NCI-H1105 (cell line): ENCODE results near the gene PRRC2C.
"Not testable (repeated sequence)": the region's sequence is repeated elsewhere in the genome, so short reads cannot be mapped to it uniquely, and the experiment has no call there.

Source experiments
- DNase-seq: peaks from one replicate; lab custom pipeline; 2025; lab: John Stamatoyannopoulos, UW

The PRRC2C gene

DNA sequence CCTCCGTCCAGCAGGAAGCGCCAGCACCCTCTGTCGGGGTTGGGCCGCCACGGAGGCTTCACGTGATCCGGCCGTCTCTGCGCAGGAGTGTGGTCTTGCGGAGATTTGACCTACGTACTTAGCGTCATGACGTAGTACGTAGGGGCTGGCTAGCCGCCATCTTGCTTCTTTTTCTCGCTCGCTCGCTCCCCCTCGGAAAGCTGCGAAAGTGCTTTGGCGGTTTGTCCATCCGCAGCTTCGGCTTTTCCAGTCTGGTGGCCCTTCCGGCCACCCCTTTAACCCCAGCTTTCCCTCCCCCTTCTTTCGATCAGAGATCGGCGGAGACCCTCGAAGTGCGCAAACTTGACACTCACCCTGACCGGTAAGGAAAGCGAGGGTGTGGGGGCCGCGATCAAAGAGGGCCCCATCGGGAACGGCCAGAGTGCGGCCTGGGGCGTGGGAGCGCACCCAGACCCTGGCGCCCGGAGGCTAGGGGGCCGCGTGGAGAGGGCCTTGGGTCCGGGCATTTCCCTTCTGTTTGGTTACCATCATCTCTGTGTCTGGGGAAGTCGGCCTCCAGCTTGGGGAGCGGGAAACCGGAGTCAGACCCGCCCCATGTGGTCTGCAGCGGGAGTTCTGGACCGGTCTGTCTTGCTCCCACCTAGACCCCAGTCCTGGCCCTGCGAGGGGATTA, at the start of gene PRRC2C:
TSS of gene PRRC2C (plus strand) at position 156 of the 673 bp plus-strand sequence. CDS start 26,559 bp downstream, outside the sequence.
- DNase-seq = peak; percentile 95

DNA sequence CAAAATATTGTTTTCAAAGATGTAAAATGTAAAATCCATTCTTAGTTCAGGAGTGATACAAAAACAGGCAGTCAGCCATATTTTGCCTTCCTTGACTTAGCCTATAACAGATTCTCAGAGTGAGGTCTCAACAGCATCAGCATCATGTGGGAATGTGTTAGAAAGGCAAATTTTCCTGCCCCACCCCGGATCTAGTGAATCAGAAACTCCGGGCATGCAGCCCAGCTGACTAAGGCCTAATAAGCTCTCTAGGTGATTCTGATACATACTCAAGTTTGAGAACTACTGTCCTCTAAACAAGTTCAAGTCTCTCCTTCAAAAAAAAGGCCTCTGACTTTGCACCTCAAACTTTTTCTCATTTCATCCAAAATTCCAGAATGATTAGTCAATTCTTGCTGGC, 46.9 kb upstream of the PRRC2C start:
- DNase-seq = no peak

DNA sequence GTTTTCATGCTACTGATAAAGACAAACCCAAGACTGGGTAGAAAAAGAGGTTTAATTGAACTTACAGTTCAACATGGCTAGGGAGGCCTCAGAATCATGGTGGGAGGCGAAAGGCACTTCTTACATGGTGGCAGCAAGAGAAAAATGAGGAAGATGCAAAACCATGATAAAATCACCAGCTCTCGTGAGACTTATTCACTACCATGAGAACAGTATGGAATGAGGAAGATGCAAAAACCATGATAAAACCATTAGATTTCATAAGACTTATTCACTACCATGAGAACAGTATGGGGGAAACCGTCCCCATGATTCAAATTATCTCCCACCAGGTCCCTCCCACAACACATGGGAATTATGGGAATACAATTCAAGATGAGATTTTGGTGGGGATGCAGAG, 45.1 kb upstream of the PRRC2C start:
- not testable (repeated sequence) for DNase-seq

DNA sequence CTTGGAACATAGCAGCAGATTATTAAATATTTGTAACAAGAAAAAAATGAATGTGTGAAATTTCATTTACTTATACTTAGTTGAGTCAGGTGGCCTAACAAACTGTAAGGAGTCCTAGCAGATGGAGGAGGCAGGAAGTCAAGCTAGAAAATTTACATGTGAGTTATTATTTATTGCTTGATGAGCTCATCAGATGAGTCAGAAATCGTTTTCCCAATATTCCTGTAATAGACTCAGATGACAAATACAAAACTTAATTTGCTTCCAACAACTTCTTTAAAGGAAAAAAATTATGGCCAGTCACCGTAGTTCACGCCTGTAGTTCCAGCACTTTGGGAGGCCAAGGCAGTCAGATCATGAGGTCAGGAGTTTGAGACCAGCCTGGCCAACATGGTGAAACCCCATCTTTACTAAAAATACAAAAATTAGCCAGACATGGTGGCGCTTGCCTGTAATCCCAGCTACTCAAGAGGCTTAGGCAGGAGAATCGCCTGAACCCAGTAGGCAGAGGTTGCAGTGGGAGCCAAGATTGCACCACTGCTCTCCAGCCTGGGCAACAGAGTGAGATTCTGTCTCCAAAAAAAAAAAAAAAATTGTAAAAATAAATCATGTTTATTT, 43.9 kb upstream of the PRRC2C start:
- not testable (repeated sequence) for DNase-seq

DNA sequence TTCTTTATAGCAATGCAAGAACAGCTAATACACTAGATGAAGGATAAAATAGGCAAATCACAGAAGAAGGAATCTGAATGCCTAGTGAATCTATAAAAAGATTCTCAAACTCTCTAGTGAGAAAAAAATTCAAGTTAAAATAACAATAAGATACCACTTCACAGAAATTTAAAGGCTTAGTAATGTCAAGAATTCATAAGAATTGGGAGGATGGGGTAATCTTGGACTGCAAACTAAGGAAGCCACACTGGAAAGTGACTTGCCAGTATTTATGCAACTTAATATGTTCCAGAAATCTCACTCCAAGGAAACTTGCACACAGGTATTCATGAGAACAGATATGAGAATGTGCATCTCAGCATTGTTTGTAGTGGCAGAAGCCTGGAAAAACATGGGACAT, 38.9 kb upstream of the PRRC2C start:
- no peak for DNase-seq

DNA sequence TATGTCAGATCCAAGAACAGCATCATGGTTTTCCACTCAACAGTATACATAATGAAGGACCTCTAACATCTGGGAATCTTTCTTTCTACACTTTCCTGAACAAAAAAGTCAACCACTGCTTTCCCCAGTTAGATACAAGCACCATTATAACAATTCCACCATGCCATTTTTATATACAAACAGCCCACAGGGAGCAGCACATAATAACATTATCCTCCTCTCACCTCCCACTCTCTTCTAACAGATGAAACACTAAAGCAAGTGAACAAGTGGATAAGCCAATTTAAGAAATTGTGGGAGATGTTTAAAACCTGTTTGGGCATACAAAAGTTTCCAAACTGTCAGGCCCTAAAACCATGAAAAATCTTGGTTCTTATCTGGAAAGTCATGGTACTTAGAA, 29.4 kb upstream of the PRRC2C start:
- DNase-seq = no peak

DNA sequence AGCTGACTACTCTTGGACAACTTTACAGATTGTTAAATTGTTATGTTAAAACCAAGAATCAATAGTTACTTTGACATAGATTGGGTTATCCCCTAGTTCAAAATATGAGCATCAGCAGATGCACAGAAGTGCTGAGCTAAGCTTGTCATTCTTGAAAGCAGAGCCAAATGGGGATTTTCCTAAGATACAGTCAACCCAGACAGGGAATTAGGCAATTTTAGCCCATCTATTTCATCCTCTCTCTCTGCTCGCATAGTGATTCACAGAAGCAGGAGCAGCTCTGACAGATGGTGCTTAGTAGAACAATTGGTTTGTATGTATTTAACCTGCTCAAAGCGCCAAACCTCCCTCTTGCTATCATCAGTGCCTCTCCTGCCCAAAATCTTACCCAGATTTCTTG, 27.9 kb upstream of the PRRC2C start:
- no peak for DNase-seq

DNA sequence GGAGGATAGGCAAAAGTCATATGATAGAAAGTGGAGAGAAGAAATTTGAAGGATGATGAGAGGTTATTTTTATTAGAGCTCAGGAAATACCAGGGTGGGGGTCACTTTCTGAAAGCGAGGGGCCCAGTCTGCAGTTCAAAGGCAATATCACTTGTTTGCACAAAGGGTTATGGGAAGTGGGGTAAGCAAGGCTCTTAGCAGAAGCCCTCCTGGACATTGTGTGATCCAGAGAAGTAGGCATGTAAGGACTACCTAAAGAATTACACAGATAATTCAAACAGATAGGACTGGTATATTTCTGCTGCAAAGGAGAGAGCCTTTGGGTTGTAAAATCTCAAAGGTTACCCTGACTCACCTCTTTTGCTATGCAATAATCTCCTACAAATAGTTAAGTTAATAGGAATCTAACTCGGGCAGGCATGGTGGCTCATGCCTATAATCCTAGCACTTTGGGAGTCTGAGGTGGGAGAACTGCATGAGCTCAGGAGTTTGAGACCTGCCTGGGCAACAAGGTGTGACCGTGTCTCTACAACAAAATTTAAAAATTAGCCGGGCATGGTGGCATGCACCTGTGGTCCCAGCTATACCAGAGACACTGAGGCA, 25.2 kb upstream of the PRRC2C start:
- DNase-seq = no peak

DNA sequence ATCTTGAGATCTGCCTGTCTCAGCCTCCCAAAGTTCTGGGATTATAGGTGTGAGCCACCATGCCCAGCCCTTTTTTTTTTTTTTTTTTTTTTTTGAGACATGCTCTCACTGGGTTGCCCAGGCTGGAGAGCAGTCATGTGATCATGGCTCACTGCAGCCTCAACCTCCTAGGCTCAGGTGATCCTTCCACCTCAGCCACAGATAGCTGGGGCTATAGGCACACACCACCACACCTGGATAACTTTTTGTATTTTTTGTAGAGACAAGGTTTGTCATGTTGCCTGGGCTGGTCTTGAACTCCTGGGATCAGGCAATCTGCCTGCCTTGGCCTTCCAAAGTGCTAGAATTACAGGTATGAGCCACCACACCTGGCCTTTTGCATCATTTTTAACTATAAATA, 17.7 kb upstream of the PRRC2C start:
- DNase-seq = no peak

DNA sequence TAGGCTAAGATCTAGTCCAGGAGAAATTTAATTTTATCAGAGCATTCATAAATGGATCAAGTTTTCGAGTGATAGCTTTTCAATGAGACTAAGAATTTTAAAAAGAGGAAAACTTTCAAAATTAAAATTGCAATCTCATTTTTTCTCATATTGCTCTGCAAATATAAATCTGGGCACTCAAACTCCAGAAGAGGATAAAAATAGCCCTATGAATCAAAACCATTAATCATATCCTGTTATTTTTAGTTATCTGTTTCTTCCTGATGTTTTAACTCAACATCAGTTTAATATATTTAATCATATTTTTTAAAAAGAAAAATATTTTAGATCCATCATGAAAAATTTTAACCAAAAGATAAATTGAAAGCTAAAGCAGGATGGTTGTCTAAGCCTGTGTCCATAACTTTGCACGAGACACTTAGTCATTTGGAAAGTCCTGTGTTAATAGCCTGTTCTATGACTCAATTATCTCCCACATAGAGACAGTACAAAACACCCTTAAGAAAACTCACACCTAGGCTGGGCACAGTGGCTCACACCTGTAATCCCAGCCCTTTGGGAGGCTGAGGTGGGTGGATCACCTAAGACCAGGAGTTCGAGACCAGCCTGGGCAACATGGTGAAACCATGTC, 17.1 kb upstream of the PRRC2C start:
- DNase-seq = no peak

DNA sequence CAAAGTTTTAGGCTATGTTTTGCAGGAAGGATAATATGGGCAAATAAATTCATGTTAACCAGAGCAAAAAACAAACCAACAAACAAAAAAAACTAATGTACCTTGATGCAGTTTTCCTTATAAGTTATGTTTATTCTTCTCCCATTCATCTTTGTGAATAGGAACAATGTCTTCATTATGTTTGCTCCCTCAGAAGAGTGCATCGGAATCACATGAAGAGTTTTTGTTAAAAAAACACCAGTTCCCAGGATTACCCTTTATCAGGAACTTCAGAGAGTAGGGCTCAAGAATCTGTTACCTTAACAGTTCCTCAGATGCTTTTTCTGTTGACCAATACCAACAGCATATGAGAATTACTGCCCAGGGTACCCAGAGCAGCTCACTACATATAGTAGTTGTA, 14.6 kb upstream of the PRRC2C start:
- DNase-seq = no peak

DNA sequence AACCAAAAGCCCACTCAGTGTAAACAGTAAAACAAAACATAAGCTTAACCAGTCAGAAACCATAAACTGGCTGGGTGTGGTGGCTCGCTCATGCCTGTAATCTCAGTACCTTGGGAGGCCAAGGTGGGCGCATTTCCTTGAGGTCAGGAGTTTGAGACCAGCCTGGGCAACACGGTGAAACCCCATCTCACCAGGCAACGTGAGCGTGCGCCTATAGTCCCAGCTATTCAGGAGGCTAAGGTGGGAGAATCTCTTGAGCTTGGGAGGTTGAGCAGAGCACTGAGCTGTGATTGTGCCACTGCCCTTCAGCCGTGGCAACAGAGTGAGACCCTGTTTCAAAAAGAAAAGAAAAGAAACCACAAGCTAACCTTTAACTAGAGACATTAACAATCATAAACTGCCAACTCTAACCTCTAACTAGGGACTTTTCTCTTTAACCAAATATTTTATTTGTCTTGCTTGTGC, 13.1 kb upstream of the PRRC2C start:
- no peak for DNase-seq

DNA sequence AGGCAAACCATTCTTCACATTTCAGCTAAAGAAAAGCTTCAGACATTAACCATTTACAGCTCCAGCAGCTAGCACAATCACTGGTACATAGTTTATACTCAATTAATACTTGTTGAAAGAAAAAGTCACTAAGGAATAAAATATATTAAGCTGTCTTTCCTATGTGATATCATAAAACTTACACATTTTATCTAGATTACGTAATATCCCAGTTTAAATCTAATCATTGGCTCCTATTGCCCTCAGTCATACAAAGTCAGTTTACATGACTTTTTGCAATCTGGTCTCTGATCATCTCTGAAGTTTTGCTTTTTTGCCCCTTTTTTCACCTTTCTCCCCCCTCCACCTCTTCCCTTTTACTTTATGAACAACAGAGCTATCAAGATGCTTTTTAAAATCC, 8.5 kb upstream of the PRRC2C start:
- DNase-seq = no peak

DNA sequence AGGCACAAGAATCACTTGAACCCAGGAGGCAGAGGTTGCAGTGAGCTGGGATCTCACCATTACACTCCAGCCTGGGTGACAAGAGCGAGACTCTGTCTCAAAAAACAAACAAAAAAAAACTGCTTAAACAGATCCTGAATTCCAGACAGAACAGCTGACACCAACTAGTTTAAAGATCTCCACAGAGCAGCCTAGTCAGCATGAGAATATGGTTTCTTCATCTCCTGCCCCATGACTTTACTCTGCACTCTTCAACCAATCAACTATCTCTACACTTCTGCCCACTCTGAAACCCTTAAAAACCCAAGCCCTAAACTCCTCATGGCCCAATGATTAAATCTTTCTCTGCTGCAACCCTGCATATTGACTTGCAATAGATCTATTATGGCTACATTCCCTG, 7.5 kb upstream of the PRRC2C start:
- no peak for DNase-seq

DNA sequence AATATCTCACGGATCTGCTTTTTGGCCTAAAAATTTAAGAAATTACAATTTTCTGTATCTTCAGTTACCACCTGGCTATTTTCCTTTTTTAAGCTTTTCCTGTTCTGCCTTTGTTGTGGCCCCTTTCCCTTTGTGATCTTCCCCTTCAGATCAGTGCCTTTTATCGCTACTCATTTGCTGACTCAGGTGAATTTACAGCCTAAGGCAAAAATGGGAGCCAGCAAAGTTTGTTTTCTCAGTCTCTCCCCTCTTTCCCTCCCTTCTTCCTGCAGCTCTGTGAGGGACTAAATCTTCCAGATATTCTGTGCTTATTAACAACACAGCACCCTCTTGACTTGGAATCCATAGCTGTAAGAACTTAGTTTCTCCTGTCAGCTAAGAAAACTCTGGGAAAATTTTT, 5.3 kb upstream of the PRRC2C start:
- DNase-seq = no peak

DNA sequence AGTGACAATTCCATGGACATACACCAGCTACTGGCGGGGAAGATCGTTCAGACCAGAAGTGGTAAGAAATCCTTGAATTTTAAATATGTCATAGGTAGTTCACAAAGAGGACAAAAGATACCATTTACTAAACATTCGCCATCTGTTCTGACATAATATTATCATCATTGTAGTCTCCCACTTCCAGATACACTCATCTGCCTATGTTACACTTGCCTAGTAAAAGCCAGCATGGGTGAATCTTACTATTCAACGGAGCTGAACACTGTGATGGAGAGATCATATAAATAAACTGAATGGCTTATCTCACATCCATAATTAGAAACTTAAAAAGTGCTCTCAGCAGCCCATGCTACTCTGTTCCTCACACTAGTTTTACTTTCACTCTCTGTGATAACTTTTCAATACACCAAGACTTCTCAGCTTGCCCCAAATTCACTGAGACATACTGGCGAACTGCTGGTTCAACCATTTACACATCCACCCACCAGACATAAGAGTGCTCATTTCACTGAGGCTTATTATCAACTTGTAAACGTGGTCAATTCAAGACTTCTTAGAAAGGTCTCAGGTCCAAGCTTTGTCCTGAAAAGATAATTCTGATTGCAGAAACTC, 463 bp upstream of the PRRC2C start:
- DNase-seq = no peak

DNA sequence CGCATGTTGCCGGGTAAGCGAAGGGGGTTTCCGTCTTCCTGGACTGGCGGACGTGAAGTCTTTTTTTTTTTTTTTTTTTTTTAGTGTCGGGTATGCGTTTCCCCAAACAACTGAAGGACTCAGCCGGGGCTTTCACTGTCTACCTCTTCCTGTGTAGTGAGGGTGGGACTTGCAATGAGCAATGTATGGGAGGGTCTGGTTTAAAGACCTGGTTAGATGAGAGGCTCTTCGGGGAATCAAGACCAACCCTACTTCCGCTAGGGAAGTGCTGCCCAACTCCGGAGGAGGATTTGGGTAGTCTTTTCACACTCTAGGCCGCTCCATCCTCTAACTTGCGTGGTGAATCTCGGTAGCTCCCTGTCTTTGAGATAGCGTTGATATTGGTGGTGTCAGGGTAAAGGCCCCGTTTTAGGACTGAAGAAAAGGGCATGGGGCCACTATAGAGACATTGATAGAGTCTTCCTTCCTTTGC, 754 bp downstream of the PRRC2C start:
- DNase-seq = peak; percentile 60

DNA sequence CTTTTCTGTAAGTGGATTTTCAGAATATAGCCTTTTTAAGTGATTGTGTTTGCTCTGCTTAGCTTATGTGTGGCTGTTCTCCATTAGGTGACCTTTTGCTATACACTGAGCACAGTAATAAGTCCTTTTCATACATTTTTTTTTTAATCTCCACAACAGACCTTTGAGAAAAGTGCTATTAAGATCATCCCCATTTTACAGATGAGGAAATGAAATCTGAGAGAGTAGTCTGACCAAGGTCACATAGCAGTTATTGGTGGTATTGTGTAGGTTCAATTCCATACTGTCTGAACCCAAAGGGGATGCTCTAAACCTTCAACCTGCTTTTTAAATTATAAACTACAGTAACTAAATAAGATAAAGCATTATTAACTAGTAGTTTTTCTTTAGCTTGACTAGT, 1.7 kb downstream of the PRRC2C start:
- DNase-seq = no peak

DNA sequence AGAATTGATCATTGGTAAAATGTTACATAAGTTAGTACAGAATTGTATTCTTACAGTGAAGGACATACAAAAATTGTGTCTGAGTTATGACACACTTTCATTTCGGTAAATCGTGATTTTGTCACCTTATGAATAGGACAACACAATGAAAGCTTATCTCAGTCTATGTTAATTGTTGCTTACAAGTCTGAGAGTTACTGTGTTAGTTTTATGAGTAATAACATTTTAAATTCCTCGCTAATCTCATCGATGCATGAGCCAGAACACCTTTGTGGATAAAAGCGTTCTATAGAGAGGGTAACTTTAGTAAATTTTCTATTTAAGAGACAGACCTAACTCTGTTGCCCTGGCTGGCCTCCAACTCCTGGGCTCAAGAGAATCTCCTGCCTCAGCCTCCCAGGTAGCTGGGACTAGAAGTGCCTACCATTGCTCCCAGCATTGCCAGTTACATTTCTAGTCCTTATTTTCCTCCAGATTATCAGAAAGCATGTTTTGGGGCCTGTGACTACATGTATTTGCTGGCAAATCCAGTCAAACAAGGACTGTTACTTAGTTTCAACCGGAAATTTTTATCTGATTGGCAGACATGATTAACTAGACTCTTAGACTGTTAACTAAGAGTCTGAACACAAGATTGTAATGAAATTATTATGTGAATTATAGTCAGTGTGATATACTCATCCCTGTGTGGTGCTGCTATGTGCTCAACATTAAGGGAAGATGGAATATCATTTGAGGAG, 3.0 kb downstream of the PRRC2C start:
- no peak for DNase-seq

DNA sequence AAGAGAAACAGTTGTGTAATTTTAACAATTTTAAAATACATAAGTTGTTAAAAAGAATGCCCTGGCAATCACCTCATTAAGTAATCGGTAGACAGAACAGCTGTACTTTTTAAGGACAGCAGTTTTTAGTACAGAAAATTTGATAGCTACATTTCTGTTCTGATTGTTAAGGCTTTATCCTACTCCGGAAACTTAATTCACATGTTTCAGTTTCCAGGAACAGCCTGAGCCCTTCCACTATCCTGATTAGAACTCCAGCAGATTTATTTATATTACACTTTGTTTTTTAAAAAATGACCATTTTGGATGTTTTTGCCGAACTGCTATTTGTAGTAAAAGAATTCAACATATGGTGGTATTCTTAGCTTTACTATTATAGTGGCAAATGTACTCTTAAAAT, 8.7 kb downstream of the PRRC2C start:
- DNase-seq = no peak

DNA sequence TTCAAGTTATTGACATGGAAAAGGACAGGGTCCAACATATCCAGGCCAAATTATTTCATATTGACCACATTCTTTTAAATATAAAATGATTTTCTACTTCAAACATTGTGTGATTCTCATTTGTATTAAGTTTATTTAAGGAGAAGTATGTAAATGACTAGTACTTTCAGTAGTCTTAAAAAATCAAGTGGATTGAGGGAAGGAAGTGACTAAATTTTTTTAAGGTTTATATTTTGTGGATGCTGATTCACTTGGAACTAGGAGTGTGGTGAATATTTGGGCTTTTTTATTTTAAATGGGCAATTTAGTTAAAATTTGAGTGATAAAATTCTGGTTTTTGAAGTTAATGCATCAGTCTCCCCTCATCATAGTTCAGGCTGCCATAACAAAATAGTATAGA, 10.1 kb downstream of the PRRC2C start:
- DNase-seq = no peak

DNA sequence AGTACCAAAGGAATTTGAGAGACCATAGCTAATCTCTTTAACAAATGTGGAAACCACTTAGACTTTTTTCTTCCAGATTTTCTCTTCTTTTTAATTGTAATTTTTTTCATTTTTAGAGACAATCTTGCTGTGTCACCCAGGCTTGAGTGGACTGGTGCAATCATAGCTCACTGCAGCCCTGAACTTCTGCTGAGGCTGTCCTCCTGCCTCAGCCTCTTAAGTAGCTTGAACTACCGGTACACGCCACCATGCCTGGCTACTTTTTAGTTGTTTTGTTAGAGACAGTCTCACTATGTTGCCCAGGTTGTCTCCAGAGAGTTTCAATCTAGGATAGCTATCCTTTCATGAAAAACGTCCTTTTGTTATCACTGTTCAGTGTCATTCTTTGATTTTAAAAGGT, 15.0 kb downstream of the PRRC2C start:
- DNase-seq = no peak
